ENCODE results near the gene ENPEP.

GRCh38 chr4:110504084-110504435 is 28.1 kb downstream of the ENPEP start:
- TF ChIP-seq CTCF (IDR thresholded peaks at IDR 0.05; ENCODE audit: poor library complexity) (no peak), EZH2 (IDR thresholded peaks at IDR 0.05; ENCODE audit: borderline replicate concordance) (no peak), EZH2phosphoT487 (IDR thresholded peaks at IDR 0.05; ENCODE audit: low read depth, severe bottlenecking, unreplicated experiment) (no peak)

Data from hepatocyte (in vitro differentiated cells).